ENCODE data around the gene IRAG1.

The IRAG1 gene

GRCh38 chr11:10666556-10667520, 26.7 kb downstream of the IRAG1 start:
- no peak for DNase-seq

- no peak for DNase-seq
Observed at GRCh38 chr11:10664496-10664895, 29.1 kb downstream of the IRAG1 start.

- no peak for DNase-seq
Observed at GRCh38 chr11:10663990-10664389, 29.6 kb downstream of the IRAG1 start.

GRCh38 chr11:10663365-10663764, 30.2 kb downstream of the IRAG1 start:
- DNase-seq: no peak

GRCh38 chr11:10660323-10660722, 33.2 kb downstream of the IRAG1 start:
- DNase-seq: no peak

- DNase-seq: peak; percentile 56
Observed at GRCh38 chr11:10659339-10660216, 34.0 kb downstream of the IRAG1 start.

GRCh38 chr11:10658621-10659338, 34.8 kb downstream of the IRAG1 start:
- no peak for DNase-seq

- peak; percentile 79 for DNase-seq
Observed at GRCh38 chr11:10657308-10658271, 36.0 kb downstream of the IRAG1 start.

- no peak for DNase-seq
Observed at GRCh38 chr11:10655943-10656576, 37.5 kb downstream of the IRAG1 start.

- peak; percentile 53 for DNase-seq
Observed at GRCh38 chr11:10655227-10655626, 38.3 kb downstream of the IRAG1 start.

- DNase-seq: no peak
Observed at GRCh38 chr11:10654811-10655150, 38.8 kb downstream of the IRAG1 start.

GRCh38 chr11:10653946-10654810, 39.4 kb downstream of the IRAG1 start:
- DNase-seq: peak; percentile 65

- DNase-seq: no peak
Observed at GRCh38 chr11:10653261-10653660, 40.3 kb downstream of the IRAG1 start.

GRCh38 chr11:10651656-10652361, 41.7 kb downstream of the IRAG1 start:
- DNase-seq: no peak

- no peak for DNase-seq
Observed at GRCh38 chr11:10650630-10651029, 42.9 kb downstream of the IRAG1 start.

- no peak for DNase-seq
Observed at GRCh38 chr11:10650166-10650565, 43.4 kb downstream of the IRAG1 start.

- no peak for DNase-seq
Observed at GRCh38 chr11:10648871-10649270, 44.7 kb downstream of the IRAG1 start.

GRCh38 chr11:10646681-10647355, 46.7 kb downstream of the IRAG1 start:
- DNase-seq: no peak

- DNase-seq: no peak
Observed at GRCh38 chr11:10646005-10646404, 47.5 kb downstream of the IRAG1 start.
